Epithelial cell of proximal tubule (primary cell): Measurements from ENCODE around the gene ARL8B. TPM values are rescaled to one million over a fixed set of nuclear protein-coding genes. Genes with fewer than 3 reads are reported as not detected.
"Not testable (repeated sequence)": the region's sequence is repeated elsewhere in the genome, so short reads cannot be mapped to it uniquely, and the experiment has no call there.

Experiments
- DNase-seq: peaks from one replicate; pipeline ENCODE4 v3.0.0-alpha.2; 2011; ENCODE audit warnings: low read depth
- H3K4me3 ChIP-seq: 2 replicates; pipeline ENCODE4 v1.5.1; 2011; ENCODE audit warnings: low read depth, mild to moderate bottlenecking, low read length
- total RNA-seq: library from RNA; depleted of rRNA; stranded (reverse); fragments of >200 nt; gene quantifications from 2 replicates; pipeline ENCODE4 v1.2.3, GENCODE V29; 2015
- TF ChIP-seq, protein P1 (sequence below): conservative IDR thresholded peaks from 2 replicates; pipeline ENCODE4 v1.5.1; 2012; ENCODE audit warnings: low read depth, mild to moderate bottlenecking, low read length

Gene ARL8B
- total RNA-seq, 1 donor from 2014 or later: 31.1 TPM

DNA sequence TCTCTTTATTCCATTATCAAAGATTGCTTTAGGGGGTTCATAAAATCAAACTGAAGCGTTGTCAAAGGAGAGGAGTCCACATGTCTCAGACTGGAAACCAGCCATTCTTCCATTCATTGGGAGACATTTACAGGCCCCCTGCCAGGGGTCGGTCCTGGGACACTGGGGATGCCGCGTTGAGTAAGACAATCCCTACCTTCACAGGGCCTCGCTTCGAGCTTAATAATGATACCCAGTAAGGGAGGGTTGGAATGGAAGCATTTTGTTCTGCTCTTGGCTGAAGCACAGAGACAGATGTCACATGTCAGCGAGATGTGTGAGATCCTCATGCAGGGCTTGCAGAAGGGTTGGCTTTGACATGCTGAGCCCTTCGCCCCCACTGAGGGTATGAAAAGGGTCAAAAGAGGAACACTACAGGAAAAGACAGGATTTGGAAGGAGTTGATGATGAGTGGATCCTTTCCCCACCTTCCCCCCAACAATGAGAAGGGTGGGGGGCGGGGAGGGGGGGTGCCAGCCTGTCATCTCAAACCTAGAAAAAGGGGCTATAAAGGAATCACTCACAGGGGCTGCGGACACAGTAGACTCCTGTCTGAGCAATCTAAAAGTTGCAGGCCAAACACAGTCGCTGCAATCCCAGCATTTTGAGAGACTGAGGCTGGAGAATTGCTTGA, 25.6 kb upstream of the ARL8B start:
- H3K4me3 ChIP-seq: no peak overlapping the region
- DNase-seq: no peak
- TF ChIP-seq, protein P1, sequence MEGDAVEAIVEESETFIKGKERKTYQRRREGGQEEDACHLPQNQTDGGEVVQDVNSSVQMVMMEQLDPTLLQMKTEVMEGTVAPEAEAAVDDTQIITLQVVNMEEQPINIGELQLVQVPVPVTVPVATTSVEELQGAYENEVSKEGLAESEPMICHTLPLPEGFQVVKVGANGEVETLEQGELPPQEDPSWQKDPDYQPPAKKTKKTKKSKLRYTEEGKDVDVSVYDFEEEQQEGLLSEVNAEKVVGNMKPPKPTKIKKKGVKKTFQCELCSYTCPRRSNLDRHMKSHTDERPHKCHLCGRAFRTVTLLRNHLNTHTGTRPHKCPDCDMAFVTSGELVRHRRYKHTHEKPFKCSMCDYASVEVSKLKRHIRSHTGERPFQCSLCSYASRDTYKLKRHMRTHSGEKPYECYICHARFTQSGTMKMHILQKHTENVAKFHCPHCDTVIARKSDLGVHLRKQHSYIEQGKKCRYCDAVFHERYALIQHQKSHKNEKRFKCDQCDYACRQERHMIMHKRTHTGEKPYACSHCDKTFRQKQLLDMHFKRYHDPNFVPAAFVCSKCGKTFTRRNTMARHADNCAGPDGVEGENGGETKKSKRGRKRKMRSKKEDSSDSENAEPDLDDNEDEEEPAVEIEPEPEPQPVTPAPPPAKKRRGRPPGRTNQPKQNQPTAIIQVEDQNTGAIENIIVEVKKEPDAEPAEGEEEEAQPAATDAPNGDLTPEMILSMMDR: no peak

DNA sequence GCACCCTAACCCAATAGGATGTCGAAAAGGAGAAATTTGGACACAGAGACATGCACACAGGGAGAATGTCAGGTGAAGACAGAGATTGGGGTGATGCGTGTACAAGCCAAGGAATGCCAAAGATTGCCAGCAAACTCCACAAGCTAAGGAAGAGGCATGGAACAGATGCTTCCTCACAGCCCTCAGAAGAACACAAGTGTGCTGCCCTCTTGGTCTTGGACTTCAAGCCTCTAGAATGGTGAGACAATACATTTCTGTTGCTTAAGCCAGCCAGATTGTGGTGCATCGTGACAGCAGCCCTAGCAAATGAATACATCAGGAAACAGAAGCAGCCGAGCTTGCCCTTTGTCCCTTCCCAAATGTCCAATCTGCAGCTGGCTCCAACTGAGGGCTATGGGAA, 23.7 kb upstream of the ARL8B start:
- no peak overlapping the region for H3K4me3 ChIP-seq
- TF ChIP-seq, protein P1: no peak
- no peak for DNase-seq

DNA sequence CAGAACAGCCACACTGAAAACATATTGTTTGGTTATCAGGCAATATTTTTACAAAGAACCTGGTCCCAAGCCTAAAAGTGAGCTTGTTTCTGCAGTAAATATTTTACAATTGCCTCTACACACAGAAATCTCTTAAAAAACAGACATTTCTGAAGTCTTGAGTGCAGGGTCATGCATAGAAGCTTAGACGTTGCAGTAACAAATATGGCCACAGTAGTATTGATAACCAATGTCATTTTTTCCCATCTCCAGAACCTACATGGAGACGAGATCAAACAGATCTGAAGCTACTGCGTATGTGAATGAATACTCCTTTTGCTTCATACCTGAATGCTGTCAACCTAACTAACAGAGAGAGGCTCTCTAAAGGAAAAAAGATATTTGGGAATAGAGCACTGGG, 19.6 kb upstream of the ARL8B start:
- DNase-seq: no peak
- no peak overlapping the region for H3K4me3 ChIP-seq
- TF ChIP-seq, protein P1: no peak

DNA sequence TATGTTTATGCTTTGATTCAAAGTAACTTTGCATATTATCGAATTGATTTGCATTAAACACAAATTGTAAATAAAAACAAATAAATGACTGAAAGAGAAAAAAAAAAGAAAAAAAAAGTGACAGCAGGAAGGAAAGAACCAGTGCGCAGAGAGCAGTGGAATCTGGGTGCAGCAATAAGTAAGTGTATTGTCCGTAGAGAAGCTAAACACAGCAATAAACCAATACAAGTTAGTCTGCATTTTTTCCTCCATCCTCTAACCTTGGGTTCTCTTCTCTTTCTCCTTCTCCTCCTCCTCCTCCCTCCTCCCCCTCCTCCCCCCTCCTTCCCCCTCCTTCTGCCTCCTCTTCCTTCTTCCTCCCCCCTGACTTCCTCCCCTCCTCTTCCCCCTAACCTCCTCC, 18.3 kb upstream of the ARL8B start:
- H3K4me3 ChIP-seq: no peak overlapping the region
- no peak for DNase-seq
- TF ChIP-seq, protein P1: no peak

DNA sequence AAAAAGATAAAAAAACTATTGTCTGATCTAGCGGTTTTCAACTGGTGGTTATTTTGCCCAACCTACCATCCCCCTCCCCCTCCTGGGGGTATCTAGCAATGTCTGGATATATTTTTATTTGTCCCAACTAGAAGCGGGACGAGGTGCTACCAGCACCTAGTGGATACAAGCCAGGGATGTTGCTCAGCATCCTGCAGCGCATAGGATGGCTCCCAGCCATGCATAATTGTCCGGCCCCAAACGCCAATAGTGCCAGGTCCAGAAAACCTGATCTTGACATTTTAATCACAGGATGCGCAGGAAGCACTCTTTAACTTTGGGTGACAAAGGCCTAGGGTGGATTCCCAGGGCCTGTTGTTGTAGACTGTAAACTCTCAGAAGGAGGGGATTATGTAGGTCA, 17.0 kb upstream of the ARL8B start:
- TF ChIP-seq, protein P1: no peak
- DNase-seq: no peak
- H3K4me3 ChIP-seq: no peak overlapping the region

DNA sequence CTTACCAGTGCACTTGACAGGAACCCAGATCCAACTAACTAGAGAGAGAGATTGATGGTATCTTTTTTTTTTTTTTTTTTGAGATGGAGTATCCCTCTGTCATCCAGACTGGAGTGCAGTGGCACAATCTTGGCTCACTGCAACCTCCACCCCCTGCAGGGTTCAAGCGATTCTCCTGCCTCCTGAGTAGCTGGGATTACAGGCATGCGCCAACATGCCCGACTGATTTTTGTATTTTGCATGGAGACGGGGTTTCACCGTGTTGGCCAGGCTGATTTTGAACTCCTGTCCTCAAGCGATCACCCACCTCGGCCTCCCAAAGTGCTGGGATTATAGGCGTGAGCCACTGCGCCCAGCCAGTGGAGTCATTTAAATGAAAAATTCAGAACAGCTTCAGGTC, 15.7 kb upstream of the ARL8B start:
- not testable (repeated sequence) for DNase-seq, H3K4me3 ChIP-seq

DNA sequence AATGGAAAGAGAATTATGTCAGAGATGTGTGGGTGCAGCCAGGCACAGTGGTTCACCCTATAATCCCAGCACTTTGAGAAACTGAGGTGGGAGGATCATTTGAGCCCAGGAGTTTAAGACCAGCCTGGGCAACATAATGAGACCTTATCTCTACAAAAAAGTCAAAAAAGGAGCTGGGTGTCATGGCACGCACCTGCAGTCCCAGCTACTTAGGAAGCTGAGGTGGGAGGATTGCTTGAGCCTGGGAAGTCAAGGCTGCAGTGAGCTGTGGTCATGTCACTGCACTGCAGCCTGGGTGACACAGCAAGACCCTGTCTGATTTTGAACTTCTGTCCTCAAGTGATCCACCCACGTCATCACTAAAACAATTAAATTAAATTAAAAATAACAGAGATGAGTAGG, 15.2 kb upstream of the ARL8B start:
- DNase-seq: not testable (repeated sequence)

DNA sequence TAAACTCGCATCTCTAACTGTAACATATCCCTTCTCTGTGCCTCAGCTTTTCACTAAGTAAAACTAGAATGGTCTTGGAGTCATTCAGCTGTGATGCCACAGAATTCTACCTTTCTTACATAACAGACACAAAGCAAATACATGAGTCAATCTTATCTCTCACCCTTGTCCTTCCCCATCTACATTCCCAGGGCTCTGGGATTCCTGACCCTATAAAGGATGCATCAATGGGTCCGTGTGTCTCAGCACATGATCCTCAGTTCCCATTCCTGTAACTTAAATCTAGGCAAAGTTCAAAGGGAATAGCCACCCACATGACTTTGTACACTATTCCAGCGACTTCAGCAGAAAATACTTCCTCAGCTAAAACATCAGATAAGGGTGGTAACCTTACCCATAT, 11.8 kb upstream of the ARL8B start:
- TF ChIP-seq, protein P1: no peak
- DNase-seq: no peak
- no peak overlapping the region for H3K4me3 ChIP-seq

More for the DNA sequence above, 15.2 kb upstream of the ARL8B start:
- not testable (repeated sequence) for H3K4me3 ChIP-seq
